HG03039 (cell line): Measurements from ENCODE around the gene KCNAB2.

Source experiments
- ATAC-seq: cut with Tn5 transposase; IDR thresholded peaks from one replicate; pipeline ENCODE4 v1.9.1; 2021; ENCODE audit warnings: mild to moderate bottlenecking, moderate library complexity; ENCODE audit not compliant: unreplicated experiment

Gene KCNAB2

DNA sequence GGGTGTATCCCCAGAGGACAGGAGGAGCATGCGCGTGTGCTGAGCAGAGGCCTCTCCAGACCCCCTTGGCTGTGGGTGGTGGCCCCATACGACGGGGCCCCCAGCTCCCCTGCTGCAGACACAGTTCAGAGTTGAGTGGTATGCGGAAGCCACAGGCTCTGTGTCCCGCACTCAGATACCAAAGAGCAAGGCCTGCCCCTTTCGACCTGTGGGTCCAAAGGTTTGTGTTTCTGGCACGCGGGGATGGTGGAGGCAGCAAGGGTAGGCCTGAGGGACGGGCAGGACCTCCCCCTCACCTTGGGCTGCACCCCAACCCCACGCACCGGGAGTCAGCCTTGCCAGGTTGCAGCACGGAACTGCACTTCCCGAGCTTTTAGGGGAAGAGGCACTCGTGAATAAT is at the start of gene KCNAB2:
KCNAB2 (plus strand) TSS at position 328 of the 400 bp plus-strand sequence. CDS start 5,649 bp downstream, outside the sequence.
- no peak for ATAC-seq

- ATAC-seq: no peak
Observed at GRCh38 chr1:5996641-5997270, 48.9 kb upstream of the KCNAB2 start.

DNA sequence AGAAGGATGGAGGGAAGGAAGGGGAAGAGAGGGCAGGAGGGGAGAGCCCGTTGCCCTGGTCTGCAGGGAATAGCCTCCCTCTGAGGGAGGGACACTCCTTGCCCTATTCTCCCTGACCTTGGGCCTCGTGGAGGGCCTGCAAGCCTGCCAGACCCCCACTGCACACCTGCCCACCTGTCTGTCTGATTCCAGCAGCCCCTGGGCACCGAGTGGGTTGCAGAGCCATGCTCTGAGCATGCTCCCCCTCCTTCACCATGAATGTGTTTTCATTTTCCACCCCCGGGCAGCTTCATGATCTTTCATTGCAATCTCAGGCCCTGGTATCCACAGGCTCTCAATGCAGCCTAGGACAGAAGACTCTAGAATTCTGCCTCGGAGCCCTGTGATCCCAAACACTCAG is 48.4 kb upstream of the KCNAB2 start:
- ATAC-seq: no peak

GRCh38 chr1:5998051-5998905 is 47.4 kb upstream of the KCNAB2 start:
- no peak for ATAC-seq

- ATAC-seq: no peak
Observed at GRCh38 chr1:5998906-5999301, 46.8 kb upstream of the KCNAB2 start.

DNA sequence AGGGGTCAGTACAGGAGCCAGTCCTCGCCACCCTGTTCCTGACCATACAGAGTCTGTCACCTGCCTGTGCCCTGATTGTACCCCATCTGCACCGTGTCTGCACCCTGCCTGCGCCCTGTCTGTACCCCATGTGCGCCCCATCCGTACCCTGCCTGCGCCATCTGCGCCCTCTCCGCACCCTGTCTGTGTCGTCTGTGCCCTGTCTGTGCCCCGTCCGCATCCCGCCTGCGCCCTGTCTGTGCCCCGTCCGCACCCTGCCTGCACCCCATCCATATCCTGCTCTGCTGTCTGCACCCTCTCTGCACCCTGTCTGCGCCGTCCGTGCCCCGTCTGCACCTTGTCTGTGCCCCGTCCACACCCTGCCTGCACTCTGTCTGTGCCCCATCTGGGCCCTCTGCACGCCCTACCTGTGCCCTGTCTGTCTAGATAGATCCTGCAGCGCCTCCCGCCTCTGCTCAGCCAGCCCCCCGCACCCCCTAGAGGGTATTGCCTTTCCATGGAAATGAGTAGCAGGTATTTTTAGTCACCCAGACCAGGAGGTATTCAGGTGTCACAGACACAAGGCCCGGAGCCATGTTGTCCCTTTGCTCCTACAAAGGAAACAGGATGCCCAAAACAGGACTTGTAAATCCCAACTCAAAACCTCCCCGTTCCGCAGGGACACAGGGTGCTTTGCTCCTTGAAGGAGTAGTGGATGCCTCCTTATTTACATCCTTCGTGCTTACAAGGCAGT is 45.8 kb upstream of the KCNAB2 start:
- no peak for ATAC-seq

GRCh38 chr1:6000444-6001288 is 45.0 kb upstream of the KCNAB2 start:
- no peak for ATAC-seq

- no peak for ATAC-seq
Observed at GRCh38 chr1:6001992-6002576, 43.6 kb upstream of the KCNAB2 start.

DNA sequence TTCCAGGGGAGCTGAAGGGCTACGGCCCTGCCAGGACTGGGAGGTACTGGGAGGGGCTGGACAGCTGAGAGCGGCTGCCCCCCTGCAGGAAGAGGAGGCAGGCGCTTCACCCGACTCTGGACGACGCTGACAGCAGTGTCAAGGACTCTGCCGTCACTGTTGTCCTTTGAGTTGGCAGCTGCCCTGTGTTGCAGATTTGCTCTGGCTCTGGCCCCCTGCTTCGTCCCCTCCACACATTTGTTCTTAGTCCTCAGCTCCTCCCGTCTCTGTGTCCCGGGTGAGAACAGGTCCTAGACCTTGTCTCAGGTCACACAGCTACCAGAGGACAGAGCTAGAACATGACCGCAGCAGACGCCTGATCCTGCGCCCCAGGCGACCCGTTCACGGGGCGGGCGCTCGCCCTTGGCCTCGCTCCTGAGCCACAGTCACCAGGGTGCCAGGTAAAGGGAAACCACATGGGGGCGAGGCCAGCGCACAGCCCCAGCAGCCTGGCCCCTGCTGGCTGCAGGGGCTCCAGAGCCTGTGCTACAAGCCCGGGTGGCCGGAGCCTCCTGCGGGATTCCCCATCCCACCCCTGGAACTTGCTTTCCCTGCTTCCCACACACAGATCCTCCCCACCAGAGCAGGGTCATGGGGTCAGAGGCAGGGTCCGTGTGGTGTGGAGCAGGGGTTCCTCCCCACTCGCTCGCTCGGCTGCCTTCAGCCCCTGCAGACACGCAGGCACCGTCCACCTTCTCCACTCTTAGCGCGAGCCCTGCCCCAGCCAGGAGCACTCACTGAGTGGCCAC is 42.8 kb upstream of the KCNAB2 start:
- ATAC-seq: no peak

DNA sequence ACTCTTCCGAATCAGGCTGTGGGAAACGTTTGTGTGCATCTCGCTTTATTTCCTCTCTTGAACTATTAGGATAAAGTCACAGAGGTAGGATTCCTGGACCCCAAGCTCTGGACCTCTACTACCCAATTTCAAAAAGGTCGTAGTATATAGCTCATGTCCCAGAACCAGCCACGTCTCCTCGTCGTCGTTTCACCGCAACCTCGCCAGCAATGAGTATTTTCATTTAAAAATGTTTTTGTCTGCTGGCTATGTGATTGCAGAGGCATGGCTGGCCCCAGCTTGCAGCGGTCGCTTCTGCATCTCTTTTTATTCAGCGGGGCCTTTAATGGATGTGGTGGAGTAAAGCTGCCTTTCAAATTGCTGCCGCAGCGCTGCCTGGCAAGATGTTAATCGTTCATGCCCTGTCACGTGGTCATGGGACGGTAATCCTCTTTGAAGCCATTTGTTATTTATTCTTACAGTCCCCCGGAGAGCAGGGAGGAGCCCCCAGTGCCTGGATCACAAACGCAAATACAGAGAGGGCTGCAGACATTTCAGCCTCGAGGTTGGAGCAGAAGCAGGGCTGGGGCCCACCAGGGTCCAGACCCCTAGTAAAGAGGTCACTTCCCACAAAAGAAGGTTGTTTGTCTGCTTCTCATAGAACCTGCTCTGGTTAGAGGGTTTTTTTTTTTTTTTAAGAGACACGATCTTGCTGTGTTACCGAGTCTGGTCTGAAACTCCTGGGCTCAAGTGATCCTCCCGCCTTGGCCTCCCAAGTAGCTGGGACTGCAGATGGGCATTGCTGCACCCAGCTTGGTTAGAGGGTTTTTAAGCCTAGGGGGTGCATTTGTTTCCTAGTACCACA is 41.9 kb upstream of the KCNAB2 start:
- no peak for ATAC-seq

GRCh38 chr1:6004412-6005123 is 41.1 kb upstream of the KCNAB2 start:
- ATAC-seq: no peak

DNA sequence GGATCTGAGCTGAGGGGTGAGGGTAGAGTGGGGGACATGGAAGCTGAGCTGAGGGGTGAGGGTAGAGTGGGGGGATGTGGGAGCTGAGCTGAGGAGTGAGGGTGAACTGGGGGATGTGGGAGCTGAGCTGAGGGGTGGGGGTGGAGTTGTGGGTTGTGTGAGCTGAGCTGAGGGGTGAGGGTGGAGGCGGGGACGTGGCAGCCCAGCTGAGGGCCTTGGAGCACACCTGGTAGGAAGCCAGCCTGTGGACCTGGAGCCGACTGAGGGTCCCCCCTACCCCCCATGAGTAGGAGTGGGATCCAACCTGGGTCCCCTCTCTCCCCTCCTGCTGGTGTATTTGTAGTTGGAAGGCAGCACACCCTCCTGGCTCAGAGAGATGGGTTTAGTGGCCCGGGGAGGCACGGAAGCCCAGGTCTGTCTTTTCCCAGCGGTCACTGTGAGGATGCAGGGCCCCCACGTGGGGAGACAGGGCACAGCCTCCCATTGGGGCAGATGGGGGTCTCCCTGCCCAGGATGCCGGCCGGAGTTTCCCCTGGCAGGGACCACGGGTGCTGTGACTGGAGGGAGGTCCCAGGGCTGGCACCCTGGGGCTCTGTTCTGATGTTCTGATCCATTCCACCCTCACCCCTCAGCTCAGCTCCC is 40.3 kb upstream of the KCNAB2 start:
- no peak for ATAC-seq

DNA sequence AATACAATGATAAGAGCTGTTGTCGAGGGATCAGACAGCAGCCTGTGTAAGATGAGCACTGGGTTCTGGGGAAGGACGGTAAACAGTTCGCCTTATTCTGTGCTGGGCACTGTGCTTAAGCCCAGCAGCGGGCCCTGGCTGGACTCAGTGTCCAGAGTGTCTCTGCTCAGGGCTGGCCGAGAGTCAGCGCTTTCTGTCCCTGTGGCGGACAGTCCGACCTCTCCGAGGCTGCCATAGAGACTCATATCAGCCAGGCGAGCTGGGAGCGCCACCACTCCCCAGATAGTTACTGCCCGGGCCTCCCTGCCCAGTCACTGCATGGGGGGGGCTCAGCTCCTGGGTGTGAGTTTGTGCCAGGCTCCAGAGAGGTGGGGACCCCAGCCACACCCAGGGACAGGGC is 38.8 kb upstream of the KCNAB2 start:
- ATAC-seq: no peak

DNA sequence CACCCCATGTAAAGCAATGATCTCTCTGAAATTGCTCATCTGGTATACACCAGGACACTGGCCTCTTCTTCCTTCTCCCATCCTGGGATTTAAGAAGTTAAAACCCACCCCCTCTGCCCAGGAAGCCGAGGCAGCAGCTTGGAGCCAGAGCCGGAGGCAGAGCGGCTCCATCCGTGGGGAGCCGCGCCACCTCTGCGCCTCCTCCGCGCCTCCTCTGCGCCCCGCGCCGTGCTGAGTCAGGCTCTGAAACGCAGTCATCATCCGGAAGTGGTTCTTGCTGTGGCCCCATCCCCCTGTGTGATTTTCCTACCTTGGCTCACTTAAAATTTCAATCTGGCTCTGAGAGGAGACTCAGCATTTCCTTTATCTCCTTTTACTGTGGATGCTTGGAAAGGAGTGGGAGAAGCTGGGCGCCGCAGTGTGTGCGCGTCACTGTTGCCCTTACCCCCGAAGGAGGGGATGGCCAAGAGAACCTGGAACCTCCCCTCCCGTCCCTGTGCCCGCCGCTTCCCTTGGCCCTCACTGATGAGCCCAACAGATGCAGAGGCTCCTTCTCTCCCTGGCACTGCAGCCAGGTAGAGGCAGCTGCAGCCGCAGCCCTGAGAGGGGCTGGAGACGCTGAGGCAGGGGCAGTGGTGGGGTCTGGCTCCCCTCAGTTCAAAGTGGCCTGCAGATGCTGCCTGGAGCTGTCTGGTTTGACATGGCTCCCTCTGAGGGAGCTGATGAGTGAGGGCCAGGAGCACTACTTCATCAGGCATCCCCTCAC is 38.2 kb upstream of the KCNAB2 start:
- no peak for ATAC-seq

- no peak for ATAC-seq
Observed at GRCh38 chr1:6008084-6008415, 37.6 kb upstream of the KCNAB2 start.

- no peak for ATAC-seq
Observed at GRCh38 chr1:6008696-6009095, 37.0 kb upstream of the KCNAB2 start.
